Calu3 (cell line): ENCODE measurements around the gene CCDC91. TPM values are rescaled to one million over a fixed set of nuclear protein-coding genes. Genes with fewer than 3 reads are reported as not detected.
"Not testable (repeated sequence)": the region's sequence is repeated elsewhere in the genome, so short reads cannot be mapped to it uniquely, and the experiment has no call there.

Experiments used
- BruUV-seq: library from RNA; stranded (reverse); fragments of 400-500 nt; replicated peaks from 2 replicates; lab custom pipeline; 2021; lab: Mats Ljungman, UMichigan
- CTCF ChIA-PET: fragments of 300-600 bp; sonication (Branson Sonifier 250); formaldehyde crosslinking; loops from one replicate; lab custom pipeline; 2022; ENCODE audit warnings: antibody characterized with exemption; lab: Charles Lee
- DNase-seq: peaks from one replicate; pipeline ENCODE4 v3.0.0; 2022
- H3K27ac Mint-ChIP-seq: one replicate; pipeline ENCODE4 v1.8.0; 2022; ENCODE audit warnings: mixed read lengths; ENCODE audit not compliant: unreplicated experiment
- H3K27me3 Mint-ChIP-seq: one replicate; pipeline ENCODE4 v1.8.0; 2022; ENCODE audit warnings: mixed read lengths; ENCODE audit not compliant: unreplicated experiment
- H3K36me3 Mint-ChIP-seq: one replicate; pipeline ENCODE4 v1.8.0; 2022; ENCODE audit warnings: mild to moderate bottlenecking, moderate library complexity, mixed read lengths; ENCODE audit not compliant: insufficient read depth, unreplicated experiment
- H3K4me1 Mint-ChIP-seq: one replicate; pipeline ENCODE4 v1.8.0; 2022; ENCODE audit warnings: mild to moderate bottlenecking, low read depth, mixed read lengths; ENCODE audit not compliant: unreplicated experiment
- H3K4me3 Mint-ChIP-seq: one replicate; pipeline ENCODE4 v1.8.0; 2022; ENCODE audit warnings: mild to moderate bottlenecking, low read depth, moderate library complexity, mixed read lengths; ENCODE audit not compliant: unreplicated experiment
- H3K9me3 Mint-ChIP-seq: one replicate; pipeline ENCODE4 v1.8.0; 2022; ENCODE audit warnings: low read depth, mixed read lengths; ENCODE audit not compliant: unreplicated experiment
- CTCF ChIP-seq: fragments of 200-600 bp; IDR thresholded peaks from one replicate; pipeline ENCODE4 v1.8.0; 2022; ENCODE audit warnings: antibody characterized with exemption; ENCODE audit not compliant: unreplicated experiment
- intact Hi-C: fragments of 100-400 bp; cut with micrococcal nuclease; formaldehyde crosslinking; loops from one replicate; pipeline ENCODE4 v1.10.0; 2022; ENCODE audit not compliant: unreplicated experiment
- total RNA-seq: library from RNA; stranded (reverse); gene quantifications from 2 replicates; pipeline ENCODE4 v1.2.3, GENCODE V29; 2022

CCDC91 gene
- total RNA-seq, 1 experiment from 2014 or later, result 25.6 TPM

GRCh38 chr12:28258998-28259397, 68.7 kb downstream of the CCDC91 start:
- no peaks in the 10 kb centered on the region for H3K27me3 Mint-ChIP-seq
- no peak for DNase-seq
- no TSS peak for BruUV-seq
- no peak for TF ChIP-seq CTCF
- H3K4me1 Mint-ChIP-seq, result no peaks in the 10 kb centered on the region
- no peaks in the 10 kb centered on the region for H3K9me3 Mint-ChIP-seq
- CTCF ChIA-PET, result no interaction called here
- intact Hi-C loops, result no loop called here
- no peak overlapping the region for H3K4me3 Mint-ChIP-seq
- H3K36me3 Mint-ChIP-seq, result peaks cover 5% of the 10 kb centered on the region
- H3K27ac Mint-ChIP-seq, result no peak overlapping the region

- intact Hi-C loops, result no loop called here
Observed at GRCh38 chr12:28265435-28266042, 75.3 kb downstream of the CCDC91 start.

GRCh38 chr12:28267920-28268607, 77.8 kb downstream of the CCDC91 start:
- H3K36me3 Mint-ChIP-seq, DNase-seq, H3K27ac Mint-ChIP-seq, CTCF ChIA-PET, H3K9me3 Mint-ChIP-seq, BruUV-seq, H3K4me1 Mint-ChIP-seq, H3K27me3 Mint-ChIP-seq, H3K4me3 Mint-ChIP-seq, intact Hi-C loops: not testable (repeated sequence)

More at GRCh38 chr12:28265435-28266042, 75.3 kb downstream of the CCDC91 start:
- H3K27me3 Mint-ChIP-seq, result no peaks in the 10 kb centered on the region
- H3K4me3 Mint-ChIP-seq, result no peak overlapping the region
- DNase-seq, result no peak
- no peaks in the 10 kb centered on the region for H3K4me1 Mint-ChIP-seq
- no peak overlapping the region for H3K27ac Mint-ChIP-seq
- BruUV-seq, result no TSS peak
- H3K9me3 Mint-ChIP-seq, result peaks cover 3% of the 10 kb centered on the region
- no peak for TF ChIP-seq CTCF
- CTCF ChIA-PET, result no interaction called here
- no peaks in the 10 kb centered on the region for H3K36me3 Mint-ChIP-seq

GRCh38 chr12:28268608-28269229, 78.5 kb downstream of the CCDC91 start:
- BruUV-seq, result no TSS peak
- no peaks in the 10 kb centered on the region for H3K36me3 Mint-ChIP-seq
- no peak overlapping the region for H3K4me3 Mint-ChIP-seq
- TF ChIP-seq CTCF, result no peak
- DNase-seq, result no peak
- peaks cover 9% of the 10 kb centered on the region for H3K9me3 Mint-ChIP-seq
- no peaks in the 10 kb centered on the region for H3K4me1 Mint-ChIP-seq
- no peak overlapping the region for H3K27ac Mint-ChIP-seq
- H3K27me3 Mint-ChIP-seq, result no peaks in the 10 kb centered on the region
- CTCF ChIA-PET, result no interaction called here
- intact Hi-C loops, result no loop called here

GRCh38 chr12:28269851-28270250, 79.6 kb downstream of the CCDC91 start:
- H3K36me3 Mint-ChIP-seq, result no peaks in the 10 kb centered on the region
- CTCF ChIA-PET, result no interaction called here
- H3K9me3 Mint-ChIP-seq, result peaks cover 12% of the 10 kb centered on the region
- no peaks in the 10 kb centered on the region for H3K4me1 Mint-ChIP-seq
- H3K4me3 Mint-ChIP-seq, result no peak overlapping the region
- H3K27ac Mint-ChIP-seq, result no peak overlapping the region
- BruUV-seq, result no TSS peak
- TF ChIP-seq CTCF, result no peak
- no peak for DNase-seq
- intact Hi-C loops, result no loop called here
- no peaks in the 10 kb centered on the region for H3K27me3 Mint-ChIP-seq
